ENCODE measurements around the gene KIAA0232.

DNA sequence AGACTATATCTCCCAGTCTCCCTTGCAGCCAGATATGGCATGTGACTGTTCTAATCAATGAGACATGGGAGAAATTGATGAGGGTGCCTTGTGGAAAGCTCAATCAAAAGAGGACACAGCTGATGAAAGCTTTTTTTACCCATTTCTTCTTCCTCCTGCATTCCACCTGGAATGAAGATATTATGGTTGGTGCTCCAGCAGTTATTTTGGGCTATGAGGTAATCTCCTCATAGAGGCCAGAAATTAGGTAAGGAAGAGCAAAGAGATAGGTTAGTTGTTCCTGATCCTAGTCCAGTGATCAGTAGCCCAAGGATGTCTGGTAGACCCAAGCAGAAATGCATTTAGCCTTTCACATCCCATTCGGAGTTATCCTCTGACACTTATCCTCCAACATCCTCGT lies 16.8 kb upstream of the KIAA0232 start:
- TF ChIP-seq, protein P1, sequence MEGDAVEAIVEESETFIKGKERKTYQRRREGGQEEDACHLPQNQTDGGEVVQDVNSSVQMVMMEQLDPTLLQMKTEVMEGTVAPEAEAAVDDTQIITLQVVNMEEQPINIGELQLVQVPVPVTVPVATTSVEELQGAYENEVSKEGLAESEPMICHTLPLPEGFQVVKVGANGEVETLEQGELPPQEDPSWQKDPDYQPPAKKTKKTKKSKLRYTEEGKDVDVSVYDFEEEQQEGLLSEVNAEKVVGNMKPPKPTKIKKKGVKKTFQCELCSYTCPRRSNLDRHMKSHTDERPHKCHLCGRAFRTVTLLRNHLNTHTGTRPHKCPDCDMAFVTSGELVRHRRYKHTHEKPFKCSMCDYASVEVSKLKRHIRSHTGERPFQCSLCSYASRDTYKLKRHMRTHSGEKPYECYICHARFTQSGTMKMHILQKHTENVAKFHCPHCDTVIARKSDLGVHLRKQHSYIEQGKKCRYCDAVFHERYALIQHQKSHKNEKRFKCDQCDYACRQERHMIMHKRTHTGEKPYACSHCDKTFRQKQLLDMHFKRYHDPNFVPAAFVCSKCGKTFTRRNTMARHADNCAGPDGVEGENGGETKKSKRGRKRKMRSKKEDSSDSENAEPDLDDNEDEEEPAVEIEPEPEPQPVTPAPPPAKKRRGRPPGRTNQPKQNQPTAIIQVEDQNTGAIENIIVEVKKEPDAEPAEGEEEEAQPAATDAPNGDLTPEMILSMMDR (IDR thresholded peaks at IDR 0.05; ENCODE audit: low read length): no peak
- no peak for TF ChIP-seq EZH2 (optimal IDR thresholded peaks at IDR 0.05; ENCODE audit: low read depth, low read length)
